Measurements from ENCODE around the gene SMR3B.

The SMR3B gene

GRCh38 chr4:70364002-70364401 is 18.9 kb upstream of the SMR3B start:
- no peak for DNase-seq (ENCODE audit: low read depth)
- no peak for TF ChIP-seq CTCF (IDR thresholded peaks at IDR 0.05; ENCODE audit: low read length, missing control alignments)
- no peak overlapping the region for H3K4me3 ChIP-seq (replicated peaks; ENCODE audit: low read depth, low read length)

GRCh38 chr4:70365479-70365878 is 17.5 kb upstream of the SMR3B start:
- TF ChIP-seq CTCF (IDR thresholded peaks at IDR 0.05; ENCODE audit: low read length, missing control alignments) = no peak
- no peak overlapping the region for H3K4me3 ChIP-seq (replicated peaks; ENCODE audit: low read depth, low read length)
- no peak for DNase-seq (ENCODE audit: low read depth)

- TF ChIP-seq CTCF (IDR thresholded peaks at IDR 0.05; ENCODE audit: low read length, missing control alignments) = no peak
Measured at GRCh38 chr4:70367813-70368212, 15.1 kb upstream of the SMR3B start.

GRCh38 chr4:70371987-70372386 is 10.9 kb upstream of the SMR3B start:
- TF ChIP-seq CTCF (IDR thresholded peaks at IDR 0.05; ENCODE audit: low read length, missing control alignments) = no peak
- H3K4me3 ChIP-seq (replicated peaks; ENCODE audit: low read depth, low read length) = no peak overlapping the region
- no peak for DNase-seq (ENCODE audit: low read depth)

More at GRCh38 chr4:70367813-70368212, 15.1 kb upstream of the SMR3B start:
- no peak overlapping the region for H3K4me3 ChIP-seq (replicated peaks; ENCODE audit: low read depth, low read length)
- no peak for DNase-seq (ENCODE audit: low read depth)

- no peak for TF ChIP-seq CTCF (IDR thresholded peaks at IDR 0.05; ENCODE audit: low read length, missing control alignments)
- no peak overlapping the region for H3K4me3 ChIP-seq (replicated peaks; ENCODE audit: low read depth, low read length)
- no peak for DNase-seq (ENCODE audit: low read depth)
Measured at GRCh38 chr4:70372760-70373159, 10.2 kb upstream of the SMR3B start.

GRCh38 chr4:70380578-70380977 is 2.4 kb upstream of the SMR3B start:
- DNase-seq (ENCODE audit: low read depth) = no peak
- TF ChIP-seq CTCF (IDR thresholded peaks at IDR 0.05; ENCODE audit: low read length, missing control alignments) = no peak
- H3K4me3 ChIP-seq (replicated peaks; ENCODE audit: low read depth, low read length) = no peak overlapping the region

GRCh38 chr4:70392057-70392776 is 9.3 kb downstream of the SMR3B start:
- no peak for TF ChIP-seq CTCF (IDR thresholded peaks at IDR 0.05; ENCODE audit: low read length, missing control alignments)
- no peak for DNase-seq (ENCODE audit: low read depth)
- no peak overlapping the region for H3K4me3 ChIP-seq (replicated peaks; ENCODE audit: low read depth, low read length)
